Subcutaneous abdominal adipose tissue (tissue), 5 donors: ENCODE measurements around the gene TGFB3.
A peak's percentile ranks its signal among the peaks of the same experiment; 100 is the strongest.
"Not testable (repeated sequence)": the region's sequence is repeated elsewhere in the genome, so short reads cannot be mapped to it uniquely, and the experiment has no call there.

Source experiments
- H3K27ac ChIP-seq: one replicate; pipeline ENCODE4 v1.7.0; 2013; ENCODE audit warnings: low read depth, mild to moderate bottlenecking, inconsistent platforms, low read length, moderate library complexity
- H3K27me3 ChIP-seq, 5 donors: one replicate each; pipeline ENCODE4 v1.7.0; 2013; ENCODE audit warnings: low read length in 5 of 5, inconsistent platforms in 1 of 5; ENCODE audit not compliant: control insufficient read depth in 5 of 5, insufficient read depth in 4 of 5
- H3K36me3 ChIP-seq, 5 donors: one replicate each; pipeline ENCODE4 v1.7.0; 2013; ENCODE audit warnings: low read length in 5 of 5; ENCODE audit not compliant: control insufficient read depth in 5 of 5, insufficient read depth in 5 of 5
- H3K4me1 ChIP-seq, 5 donors: one replicate each; pipeline ENCODE4 v1.7.0; 2013; ENCODE audit warnings: low read length in 5 of 5, mild to moderate bottlenecking in 3 of 5, moderate library complexity in 1 of 5; ENCODE audit not compliant: control insufficient read depth in 5 of 5, insufficient read depth in 5 of 5
- H3K4me3 ChIP-seq, 5 donors: one replicate each; pipeline ENCODE4 v1.7.0; 2013; ENCODE audit warnings: low read length in 5 of 5, low read depth in 1 of 5
- H3K9ac ChIP-seq, 5 donors: one replicate each; pipeline ENCODE4 v1.7.0; 2013; ENCODE audit warnings: low read length in 5 of 5, mild to moderate bottlenecking in 4 of 5, moderate library complexity in 3 of 5
- H3K9me3 ChIP-seq, 5 donors: one replicate each; pipeline ENCODE4 v1.7.0; 2013; ENCODE audit warnings: low read length in 5 of 5; ENCODE audit not compliant: control insufficient read depth in 5 of 5
- donor health status: healthy.
- donor health status: healthy.
- donor health status: healthy.
- donor health status: healthy.
- donor health status: healthy.

Gene TGFB3

GRCh38 chr14:75981426-75982265, at the start of gene TGFB3:
Gene TGFB3, minus strand, starts transcription at chr14:75981995. Its CDS starts 1,102 bp downstream, at chr14:75980893.
- Histone ChIP-seq H3K9ac (peak within 1 kb of the TSS; percentile 63 to 91 (median 84)), H3K27me3 (no peaks in the 10 kb centered on the region), H3K27ac (peak within 1 kb of the TSS; percentile 92), H3K4me3 (peak within 1 kb of the TSS; percentile 69 to 79 (median 74)), H3K4me1 (peaks cover 13 to 63% (median 61%) of the 10 kb centered on the region in 5 donors), H3K36me3 (no peaks in the 10 kb centered on the region), H3K9me3 (no peaks in the 10 kb centered on the region)

- peaks cover 0 to 4% (median 0%) of the 10 kb centered on the region in 5 donors for H3K9me3 ChIP-seq
- peaks cover 9 to 37% (median 22%) of the 10 kb centered on the region in 5 donors for H3K36me3 ChIP-seq
- H3K9ac ChIP-seq, result no peak overlapping the region
- no peak overlapping the region for H3K27ac ChIP-seq
- H3K4me1 ChIP-seq, result no peaks in the 10 kb centered on the region
- H3K4me3 ChIP-seq, result no peak overlapping the region
- no peaks in the 10 kb centered on the region for H3K27me3 ChIP-seq
These were observed 42.6 kb upstream of the TGFB3 start for GRCh38 chr14:76024211-76024907.

- no peaks in the 10 kb centered on the region for H3K27me3 ChIP-seq
- H3K9ac ChIP-seq, result no peak overlapping the region
- H3K27ac ChIP-seq, result no peak overlapping the region
- no peaks in the 10 kb centered on the region for H3K4me1 ChIP-seq
- no peak overlapping the region for H3K4me3 ChIP-seq
- peaks cover 0 to 5% (median 0%) of the 10 kb centered on the region in 5 donors for H3K9me3 ChIP-seq
- peaks cover 9 to 39% (median 22%) of the 10 kb centered on the region in 5 donors for H3K36me3 ChIP-seq
These were observed 42.0 kb upstream of the TGFB3 start for GRCh38 chr14:76023757-76024156.

- Histone ChIP-seq H3K27me3 (no peaks in the 10 kb centered on the region), H3K27ac (no peak overlapping the region), H3K36me3 (peaks cover 9 to 34% (median 20%) of the 10 kb centered on the region in 5 donors), H3K4me3 (no peak overlapping the region), H3K9ac (no peak overlapping the region), H3K4me1 (no peaks in the 10 kb centered on the region), H3K9me3 (peaks cover 0 to 5% (median 0%) of the 10 kb centered on the region in 5 donors)
These were observed 41.2 kb upstream of the TGFB3 start for GRCh38 chr14:76022991-76023390.

GRCh38 chr14:76019676-76020075, 37.9 kb upstream of the TGFB3 start:
- Histone ChIP-seq H3K4me1 (no peaks in the 10 kb centered on the region), H3K9ac (no peak overlapping the region), H3K9me3 (peaks cover 0 to 5% (median 0%) of the 10 kb centered on the region in 5 donors), H3K27ac (no peak overlapping the region), H3K27me3 (no peaks in the 10 kb centered on the region), H3K4me3 (no peak overlapping the region), H3K36me3 (peaks cover 11 to 35% (median 20%) of the 10 kb centered on the region in 5 donors)

GRCh38 chr14:76015668-76016067, 33.9 kb upstream of the TGFB3 start:
- peaks cover 8 to 29% (median 18%) of the 10 kb centered on the region in 5 donors for H3K36me3 ChIP-seq
- H3K27me3 ChIP-seq, result no peaks in the 10 kb centered on the region
- H3K9ac ChIP-seq, result no peak overlapping the region
- peaks cover 0 to 11% (median 6%) of the 10 kb centered on the region in 5 donors for H3K4me1 ChIP-seq
- H3K27ac ChIP-seq, result no peak overlapping the region
- H3K9me3 ChIP-seq, result peaks cover 0 to 4% (median 0%) of the 10 kb centered on the region in 5 donors
- no peak overlapping the region for H3K4me3 ChIP-seq

- H3K4me3 ChIP-seq, result no peak overlapping the region
- H3K27me3 ChIP-seq, result no peaks in the 10 kb centered on the region
- peaks cover 0 to 11% (median 6%) of the 10 kb centered on the region in 5 donors for H3K4me1 ChIP-seq
- H3K9ac ChIP-seq, result no peak overlapping the region
- peaks cover 0 to 3% (median 0%) of the 10 kb centered on the region in 5 donors for H3K9me3 ChIP-seq
- H3K36me3 ChIP-seq, result peaks cover 8 to 25% (median 18%) of the 10 kb centered on the region in 5 donors
- H3K27ac ChIP-seq, result no peak overlapping the region
These were observed 33.4 kb upstream of the TGFB3 start for GRCh38 chr14:76015191-76015590.

- no peaks in the 10 kb centered on the region for H3K27me3 ChIP-seq
- H3K4me1 ChIP-seq, result peaks cover 0 to 11% (median 6%) of the 10 kb centered on the region in 5 donors
- no peak overlapping the region for H3K4me3 ChIP-seq
- H3K9ac ChIP-seq, result no peak overlapping the region
- H3K27ac ChIP-seq, result no peak overlapping the region
- no peaks in the 10 kb centered on the region for H3K9me3 ChIP-seq
- H3K36me3 ChIP-seq, result peaks cover 13 to 47% (median 21%) of the 10 kb centered on the region in 5 donors
These were observed 30.6 kb upstream of the TGFB3 start for GRCh38 chr14:76012354-76012753.

- peaks cover 0 to 11% (median 6%) of the 10 kb centered on the region in 5 donors for H3K4me1 ChIP-seq
- no peak overlapping the region for H3K9ac ChIP-seq
- no peak overlapping the region for H3K27ac ChIP-seq
- peaks cover 13 to 52% (median 25%) of the 10 kb centered on the region in 5 donors for H3K36me3 ChIP-seq
- H3K9me3 ChIP-seq, result no peaks in the 10 kb centered on the region
- no peaks in the 10 kb centered on the region for H3K27me3 ChIP-seq
- no peak overlapping the region for H3K4me3 ChIP-seq
These were observed 30.1 kb upstream of the TGFB3 start for GRCh38 chr14:76011930-76012329.

GRCh38 chr14:76009627-76010026, 27.8 kb upstream of the TGFB3 start:
- H3K36me3 ChIP-seq, result peaks cover 22 to 64% (median 37%) of the 10 kb centered on the region in 5 donors
- not testable (repeated sequence) for H3K4me3 ChIP-seq, H3K9ac ChIP-seq, H3K9me3 ChIP-seq, H3K27ac ChIP-seq, H3K27me3 ChIP-seq
- H3K4me1 ChIP-seq, result peaks cover 0 to 11% (median 6%) of the 10 kb centered on the region in 5 donors
